Activated CD8-positive, alpha-beta memory T cell treated with anti-CD3 and anti-CD28 coated beads, Interleukin-2, amount 50 U/mL, for 1 hour (primary cell): ENCODE results near the gene GNB5.
"Not testable (repeated sequence)": the region's sequence is repeated elsewhere in the genome, so short reads cannot be mapped to it uniquely, and the experiment has no call there.

ENCODE experiments used
- DNase-seq: peaks from one replicate; pipeline ENCODE4 v3.0.0-alpha.2; 2020; ENCODE audit errors: extremely low read depth

GNB5 gene

DNA sequence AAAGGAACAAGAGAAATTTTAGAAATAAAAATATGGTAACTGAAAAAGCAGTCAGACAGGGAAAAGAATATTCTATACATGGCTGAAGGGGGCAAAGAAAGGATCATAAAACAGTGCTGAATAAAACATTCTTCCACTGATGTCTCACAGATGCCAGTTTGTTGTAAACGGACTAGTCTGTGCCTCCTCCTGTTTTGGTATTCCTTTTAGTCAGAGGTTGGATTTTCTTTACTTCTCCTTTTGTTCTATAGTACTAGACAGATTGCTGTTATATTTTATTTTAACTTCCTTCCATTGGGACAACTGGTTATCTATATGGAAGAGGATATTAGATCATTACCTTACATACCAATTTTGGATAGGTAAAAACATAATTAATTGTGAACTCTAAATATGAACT lies 16.0 kb upstream of the GNB5 start:
- DNase-seq = no peak

DNA sequence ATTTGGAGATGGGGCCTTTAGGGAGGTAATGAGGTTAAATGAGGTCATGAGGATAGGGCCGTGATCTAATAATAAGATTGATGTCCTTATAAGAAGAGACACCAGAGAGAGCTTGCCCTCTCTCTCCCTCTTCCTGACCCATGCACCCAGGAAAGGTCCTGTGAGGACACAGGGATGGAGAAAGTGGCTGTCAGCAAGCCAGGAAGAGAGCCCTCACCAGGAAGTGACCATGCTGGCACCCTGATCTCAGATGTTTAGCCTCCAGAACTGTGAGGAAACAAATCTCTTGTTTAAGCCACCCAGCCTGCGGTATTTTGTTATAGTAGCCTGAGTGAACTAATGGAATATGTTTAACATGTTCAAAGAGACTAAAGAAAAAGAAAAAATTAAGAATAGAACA lies 15.3 kb upstream of the GNB5 start:
- no peak for DNase-seq

DNA sequence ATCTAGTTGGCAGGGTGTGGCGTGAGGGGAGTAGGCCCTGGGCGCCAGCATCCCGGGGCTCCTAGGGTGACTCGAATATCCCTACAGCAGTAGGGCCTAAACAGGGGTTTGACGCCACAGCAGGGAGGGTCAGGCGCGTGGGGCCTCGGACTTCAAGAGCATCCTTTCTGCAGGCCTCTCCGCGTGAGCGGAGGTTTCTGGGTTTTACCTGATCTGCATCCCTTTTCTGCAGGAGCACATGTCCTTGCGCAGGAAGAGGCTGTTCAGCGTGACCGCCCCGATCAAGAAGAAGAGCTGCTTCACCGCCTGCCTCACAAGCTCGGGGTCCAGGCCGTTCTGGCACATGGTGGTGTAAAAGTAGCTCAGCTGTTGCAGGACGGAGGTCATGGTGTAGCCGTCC lies 13.5 kb upstream of the GNB5 start:
- DNase-seq = no peak

DNA sequence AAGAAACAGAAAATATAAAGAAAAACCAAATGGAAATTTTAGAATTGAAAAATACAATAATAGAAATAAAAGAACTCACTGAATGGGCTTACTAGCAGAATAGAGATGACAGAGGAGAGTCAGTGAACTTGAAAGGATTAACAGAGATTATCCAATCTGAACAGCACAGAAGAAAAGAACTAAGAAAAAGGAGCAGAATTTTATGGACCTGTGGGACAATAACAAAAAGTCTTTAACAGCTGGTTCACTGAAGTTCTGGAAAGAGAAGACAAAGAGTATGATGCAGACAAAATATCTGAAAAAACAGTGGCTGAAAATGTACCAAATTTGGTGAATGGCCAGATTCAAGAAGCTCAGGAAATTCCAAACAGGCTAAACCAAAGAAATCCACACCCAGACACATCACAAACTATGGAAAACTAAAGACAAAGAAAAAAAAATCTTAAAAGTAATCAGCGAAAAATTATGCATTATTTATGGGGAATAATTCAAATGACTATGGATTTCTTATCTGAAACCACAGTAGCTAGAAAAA lies 9.7 kb upstream of the GNB5 start:
- no peak for DNase-seq

DNA sequence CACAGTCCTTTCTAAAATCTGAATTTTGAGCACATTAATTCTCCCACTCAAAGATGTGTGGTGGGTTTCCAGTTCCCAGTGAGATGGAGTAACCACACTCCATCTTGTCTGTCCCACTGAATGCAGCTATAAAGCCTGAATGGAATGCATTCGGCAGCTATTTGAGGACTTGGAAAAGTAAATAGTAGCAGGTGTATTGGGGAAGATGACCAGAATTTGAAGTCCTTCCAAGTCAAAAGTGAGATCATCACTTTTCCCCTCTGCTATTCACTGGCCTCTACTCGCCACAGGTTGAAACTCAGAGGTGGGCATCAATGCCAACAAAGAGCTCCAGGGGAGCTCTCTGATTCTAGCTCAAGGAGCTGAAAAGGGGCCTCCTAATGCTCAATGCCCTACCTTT lies 8.1 kb upstream of the GNB5 start:
- DNase-seq = no peak

DNA sequence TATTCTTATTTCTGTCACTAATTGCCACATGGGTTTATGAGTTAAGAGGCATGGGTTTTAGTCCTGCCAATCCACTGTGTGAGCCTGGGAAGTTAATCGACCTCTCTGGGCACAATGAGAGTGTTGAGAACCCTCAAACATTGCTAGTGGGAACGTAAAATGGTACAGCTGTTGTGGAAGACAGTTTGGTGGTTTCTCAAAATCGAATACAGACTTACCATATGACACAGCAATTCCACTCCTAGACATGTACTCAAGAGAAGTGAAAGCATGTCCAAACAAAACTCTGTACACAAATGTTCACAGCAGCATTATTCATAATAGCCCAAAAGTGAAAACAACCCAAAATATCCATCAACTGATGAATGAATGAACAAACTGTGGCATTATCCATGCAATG lies 5.7 kb upstream of the GNB5 start:
- DNase-seq = no peak

DNA sequence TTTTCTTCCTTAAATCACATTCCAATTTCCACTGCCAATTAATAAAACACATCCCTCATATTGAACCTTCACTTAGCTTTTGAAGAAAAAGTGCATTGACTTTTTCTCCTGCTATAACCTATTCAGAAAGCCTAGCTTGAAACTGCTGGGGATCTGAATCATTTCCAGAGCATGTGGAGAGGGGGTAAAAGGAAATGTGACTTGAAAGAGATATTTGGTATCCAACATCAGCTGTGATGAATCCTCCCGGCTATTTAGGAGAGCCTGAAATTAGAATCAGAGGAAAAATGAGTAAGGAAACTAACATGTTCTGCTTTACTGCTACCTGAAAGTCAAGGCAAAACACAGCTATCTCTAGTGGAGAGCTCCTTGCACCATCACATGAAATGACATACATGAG lies 2.6 kb upstream of the GNB5 start:
- DNase-seq = no peak

DNA sequence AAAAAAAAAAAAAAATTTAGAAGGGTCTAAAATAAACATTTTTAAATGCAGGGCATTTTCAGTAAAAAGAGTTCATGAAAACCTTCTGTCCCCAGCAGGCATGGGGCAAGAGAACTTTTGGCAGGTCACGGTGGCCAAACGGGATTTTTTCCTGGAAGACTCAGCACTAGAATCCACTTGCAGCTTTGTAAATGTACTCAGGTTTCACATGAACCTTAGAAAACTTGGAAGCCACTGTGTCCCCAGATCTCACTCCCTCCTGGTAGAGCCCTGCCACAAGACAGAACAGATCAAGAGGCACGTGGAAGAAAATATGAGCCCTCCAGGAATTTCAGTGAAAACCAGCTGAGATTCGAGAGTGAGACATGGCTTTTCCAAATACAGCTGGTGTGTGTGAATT lies 2.1 kb upstream of the GNB5 start:
- DNase-seq = no peak

DNA sequence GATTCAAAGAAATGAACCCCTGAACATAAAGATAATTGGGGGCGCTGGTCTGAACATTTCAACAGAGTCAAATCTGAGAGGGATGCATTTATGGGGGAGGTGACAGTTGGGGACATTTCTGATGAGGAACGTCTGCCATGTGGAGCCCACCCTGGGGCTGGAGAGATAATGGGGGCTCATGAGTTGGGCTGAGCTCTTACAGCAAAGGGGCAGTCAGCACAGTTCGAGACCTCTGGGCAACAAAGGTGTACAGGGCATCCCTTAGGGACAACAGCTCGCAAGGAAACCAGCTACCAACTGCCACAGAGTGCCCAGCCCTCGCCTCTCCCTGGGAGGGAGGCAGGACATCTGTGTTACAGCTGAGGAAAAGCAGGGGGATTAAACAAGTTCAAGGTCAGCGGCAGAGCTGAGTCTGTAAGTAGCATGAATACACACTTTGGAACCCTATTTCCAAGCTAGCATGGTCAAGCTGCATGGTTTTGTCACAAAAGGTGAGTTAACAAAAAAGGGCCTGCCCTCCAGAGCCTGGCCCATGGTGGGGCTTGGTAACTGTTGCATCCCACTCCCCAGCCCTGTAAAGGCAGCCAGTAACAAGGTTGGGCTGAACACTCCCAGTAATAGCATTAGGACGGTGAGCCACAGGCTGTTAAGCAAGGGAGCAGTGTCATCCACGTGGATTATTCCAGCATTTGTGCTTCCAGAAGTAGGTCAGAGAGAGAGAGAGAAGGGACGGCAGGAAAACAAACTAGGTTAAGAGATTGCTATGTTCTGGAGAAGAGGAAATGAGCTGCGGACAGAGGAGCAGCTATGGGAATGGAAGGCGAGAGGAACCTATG lies 4.3 kb downstream of the GNB5 start:
- DNase-seq = no peak

DNA sequence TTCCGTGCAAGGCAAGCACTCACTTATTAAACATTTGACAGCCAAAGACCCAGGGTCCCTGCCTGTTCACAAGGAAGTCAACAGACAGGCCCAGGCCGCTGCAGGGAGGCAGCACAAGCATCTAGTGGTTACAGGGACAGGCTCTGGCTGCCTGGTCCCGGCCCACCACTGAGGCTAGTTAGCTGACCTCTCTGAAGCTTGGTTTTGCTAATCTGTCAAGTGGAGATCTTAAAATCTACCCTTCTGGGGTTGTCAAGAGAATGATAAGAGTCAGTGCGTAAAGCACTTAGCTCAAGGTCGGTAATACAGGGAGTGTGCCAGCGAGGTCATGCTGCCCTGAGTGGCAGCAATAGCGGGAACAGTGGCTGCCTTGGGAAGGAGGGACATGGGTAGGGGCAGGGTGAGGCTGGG lies 6.0 kb downstream of the GNB5 start:
- DNase-seq = no peak

DNA sequence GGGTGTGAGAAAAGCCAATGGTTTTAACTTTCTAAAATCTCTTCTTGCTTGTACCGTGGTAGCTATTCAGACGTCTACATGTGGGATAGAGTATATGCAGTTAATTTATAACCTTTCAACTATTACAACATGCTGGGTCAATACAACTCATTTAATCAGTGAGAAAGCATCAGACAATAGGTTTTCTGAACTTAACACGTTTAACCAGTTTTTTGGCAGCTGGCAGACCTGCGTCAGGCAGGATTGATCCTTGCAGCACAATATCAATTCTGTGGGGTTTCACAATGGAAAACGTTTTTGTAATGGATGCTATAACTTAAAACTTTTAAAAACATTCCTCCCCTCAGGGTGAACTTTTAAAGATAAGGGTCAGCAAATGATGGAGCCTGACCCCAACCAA lies 6.5 kb downstream of the GNB5 start:
- no peak for DNase-seq

DNA sequence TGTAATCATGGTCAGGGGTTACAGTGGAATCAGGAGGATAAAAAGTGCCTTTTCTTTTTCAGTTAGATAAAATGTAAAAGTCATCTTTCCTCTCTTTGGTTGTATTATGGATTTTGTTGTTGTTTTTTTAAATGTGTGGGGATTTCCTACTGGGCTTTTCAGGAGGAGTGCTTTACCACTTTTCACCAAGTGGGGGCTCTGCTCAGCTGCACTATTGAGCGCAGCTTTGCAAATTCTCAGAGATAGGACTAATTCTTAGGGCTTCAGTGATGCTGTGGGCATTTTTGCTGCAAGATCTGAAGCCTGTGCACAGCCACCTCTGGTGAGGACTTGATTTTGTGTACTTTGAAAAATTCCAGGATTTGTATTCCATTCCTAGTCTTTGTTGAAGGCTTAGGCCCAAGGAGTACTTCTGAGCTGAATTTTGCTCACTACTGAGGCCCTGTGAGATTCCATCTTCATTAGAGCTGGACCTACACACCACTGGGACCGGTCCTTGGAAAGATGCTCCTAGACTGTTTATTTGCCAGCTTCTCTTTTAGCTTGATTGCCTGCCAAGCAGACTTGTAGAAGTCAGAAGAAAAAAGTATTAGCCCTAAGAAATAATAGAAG lies 7.5 kb downstream of the GNB5 start:
- DNase-seq = no peak

DNA sequence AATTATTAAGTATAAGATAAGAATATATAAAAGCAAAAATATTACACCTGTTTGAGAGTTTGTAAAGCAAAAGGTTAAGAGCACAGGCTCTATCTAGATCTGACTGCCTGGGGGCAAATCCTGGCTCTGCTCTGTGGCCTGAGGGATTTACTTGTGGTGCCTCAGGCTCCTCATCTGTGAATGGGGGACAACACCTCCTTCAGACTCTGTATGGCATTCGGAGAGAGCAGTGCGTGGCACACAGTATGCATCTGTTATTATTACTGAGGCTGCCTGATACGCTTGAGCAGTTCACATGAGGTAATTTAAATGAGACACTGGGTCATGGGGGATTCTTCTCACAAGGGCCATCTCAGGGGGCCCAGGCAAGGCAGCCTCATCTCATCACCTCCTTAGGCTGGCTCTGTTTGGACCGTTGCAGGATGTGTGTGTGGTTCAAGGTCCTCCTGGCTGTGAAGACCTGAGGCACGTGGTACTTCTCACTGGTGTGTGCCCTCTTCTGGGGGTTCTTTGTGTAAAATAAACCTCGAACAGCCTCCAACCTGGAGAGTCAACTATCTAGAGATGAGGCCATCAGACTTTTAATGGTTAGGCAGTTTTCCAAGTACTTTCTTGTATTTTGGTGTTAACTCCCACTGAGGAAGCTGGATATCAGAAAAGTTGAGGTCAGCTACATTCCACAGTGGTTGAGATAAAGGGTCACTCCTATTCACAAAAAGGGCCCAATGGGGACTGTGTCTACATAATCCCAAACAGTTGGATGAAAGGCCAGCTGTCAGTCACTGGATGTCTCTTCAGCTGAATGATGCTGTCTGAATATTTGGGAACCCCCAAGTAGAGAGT lies 9.0 kb downstream of the GNB5 start:
- DNase-seq = no peak

DNA sequence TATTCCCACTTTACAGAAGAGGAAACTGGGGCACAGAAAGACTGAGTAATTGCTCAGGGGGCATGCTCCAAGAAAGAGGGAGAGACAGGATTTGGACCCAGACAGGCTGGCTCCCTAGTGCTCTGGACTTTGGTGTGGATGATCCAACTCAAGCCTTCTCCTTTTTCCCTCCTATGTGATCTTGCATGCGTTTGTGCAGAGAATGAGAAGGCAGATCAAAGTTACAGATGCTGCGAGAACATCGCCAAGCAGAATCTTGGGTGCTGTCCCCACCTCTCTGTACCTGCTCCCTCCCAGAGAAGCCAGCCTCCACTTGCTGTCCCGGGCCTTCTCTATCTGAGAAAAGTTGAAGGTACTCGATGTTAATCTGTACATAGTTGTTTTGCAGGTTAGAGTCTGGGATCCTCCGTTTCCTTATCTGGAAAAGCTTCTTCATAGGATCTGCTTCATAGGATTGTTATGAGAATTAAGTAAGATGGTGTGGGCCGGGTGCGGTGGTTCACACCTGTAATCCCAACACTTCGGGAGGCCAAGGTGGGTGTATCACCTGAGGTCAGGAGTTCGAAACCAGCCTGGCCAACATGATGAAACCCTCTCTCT lies 10.2 kb downstream of the GNB5 start:
- no peak for DNase-seq

DNA sequence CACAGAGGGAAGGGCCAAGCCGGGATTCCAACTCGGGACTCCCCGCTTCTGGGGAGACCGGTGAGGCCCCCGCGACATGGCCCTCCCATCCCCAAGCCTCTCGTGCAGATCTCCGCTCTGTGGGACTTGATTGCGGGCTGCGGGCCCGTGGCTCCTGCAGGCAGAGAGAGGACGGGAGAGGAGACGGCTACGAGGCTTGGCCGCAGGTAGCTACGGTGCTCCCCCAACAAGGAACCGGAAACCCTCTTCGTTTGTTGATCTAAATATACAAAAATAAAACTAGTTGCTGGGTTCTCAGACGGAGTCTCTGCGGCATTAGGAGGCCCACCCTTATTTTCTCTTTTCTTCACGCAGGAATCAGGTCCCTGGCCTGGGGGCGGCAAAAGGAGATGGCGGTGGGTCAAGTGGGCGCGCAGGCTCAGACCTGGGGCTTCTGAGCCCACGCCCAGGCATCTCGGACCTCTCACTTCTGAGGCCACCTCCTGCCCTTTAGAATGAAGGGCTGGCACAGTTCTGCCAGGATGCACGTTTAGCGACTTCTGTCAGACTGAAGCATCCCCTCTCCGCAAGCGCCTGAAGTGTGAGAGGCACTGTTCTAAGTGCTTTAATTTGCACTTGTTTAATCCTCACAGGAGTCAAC lies 10.9 kb downstream of the GNB5 start:
- no peak for DNase-seq

DNA sequence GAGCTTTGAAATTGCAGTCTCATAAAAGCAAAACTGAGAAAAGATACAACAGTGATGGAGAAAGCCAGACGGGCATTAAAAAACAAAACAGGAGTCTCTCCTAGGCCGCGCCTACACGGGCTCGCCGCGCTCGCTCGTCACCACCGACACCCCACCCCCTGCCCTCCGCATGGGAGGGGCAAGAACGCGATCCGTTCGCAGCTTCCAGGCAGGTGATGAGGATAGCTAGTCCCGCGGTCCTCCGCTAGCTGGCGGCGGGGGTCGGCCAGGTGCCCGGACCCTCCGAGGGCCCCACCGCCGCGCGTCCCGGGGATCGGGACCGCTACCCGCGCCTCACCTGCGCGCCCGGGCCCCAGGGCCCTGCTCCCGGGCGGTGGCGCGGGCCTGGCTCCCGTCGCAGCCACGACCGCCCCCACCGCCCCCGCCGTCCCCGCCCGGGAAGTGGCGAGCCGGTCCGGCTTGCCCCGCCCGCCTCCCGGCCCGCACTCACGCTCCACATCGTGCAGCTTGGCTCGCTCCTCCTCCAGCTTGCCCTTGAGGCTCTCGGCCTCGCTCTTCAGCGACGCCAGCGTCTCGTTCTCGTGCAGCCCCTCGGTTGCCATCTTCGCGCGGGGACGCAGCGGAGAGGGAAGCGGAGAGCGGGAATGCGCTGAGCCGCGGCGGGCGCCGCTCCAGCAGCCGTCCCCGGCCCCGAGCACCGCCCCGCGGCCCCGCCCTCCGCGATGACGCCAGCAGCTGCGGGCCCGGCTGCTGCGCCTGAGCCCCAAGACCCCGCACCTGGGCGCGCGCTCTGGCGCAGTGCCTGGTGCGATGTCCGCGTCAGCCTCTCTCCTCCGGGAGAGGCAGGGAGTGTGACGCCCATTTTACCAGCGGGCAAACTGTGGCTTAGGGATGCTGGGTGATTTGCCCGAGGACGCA lies 11.7 kb downstream of the GNB5 start:
- no peak for DNase-seq

DNA sequence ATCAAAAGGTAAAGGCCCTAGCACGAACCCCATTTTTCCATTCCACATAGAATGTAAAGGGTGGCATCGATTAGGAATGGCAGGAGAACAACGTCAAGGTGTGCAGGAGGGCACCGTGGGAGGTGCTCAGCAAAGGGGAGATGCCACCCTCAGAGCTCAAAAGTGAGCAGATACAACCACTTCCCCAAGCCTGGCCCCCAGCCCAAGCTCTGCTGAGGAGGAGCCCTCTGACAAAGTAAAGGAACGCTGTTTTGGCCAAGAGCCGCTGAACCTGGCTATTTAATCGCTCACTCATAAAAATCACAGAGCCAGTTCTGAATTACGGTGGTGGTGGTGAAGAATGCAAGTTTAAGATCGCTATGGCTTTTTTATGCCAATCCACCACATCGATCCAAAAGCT lies 12.4 kb downstream of the GNB5 start:
- DNase-seq = no peak

DNA sequence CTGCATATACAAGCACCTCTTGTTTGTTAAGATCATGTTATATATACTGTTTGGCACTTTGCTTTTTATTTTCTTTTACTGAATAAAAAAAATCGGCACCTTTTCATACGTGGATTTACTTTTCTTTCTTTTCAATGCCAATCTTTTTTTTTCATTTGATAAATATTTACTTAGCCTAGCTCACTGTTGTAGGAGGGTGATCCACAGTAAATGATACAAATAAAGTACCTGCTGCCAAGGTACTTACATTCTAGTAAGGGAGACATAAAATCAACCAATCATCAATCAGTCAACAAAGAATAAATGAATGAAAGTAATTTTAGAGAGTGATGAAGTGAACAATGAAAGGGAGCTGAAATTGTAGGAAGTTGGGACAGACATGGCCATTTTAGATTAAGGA lies 18.3 kb downstream of the GNB5 start:
- no peak for DNase-seq

DNA sequence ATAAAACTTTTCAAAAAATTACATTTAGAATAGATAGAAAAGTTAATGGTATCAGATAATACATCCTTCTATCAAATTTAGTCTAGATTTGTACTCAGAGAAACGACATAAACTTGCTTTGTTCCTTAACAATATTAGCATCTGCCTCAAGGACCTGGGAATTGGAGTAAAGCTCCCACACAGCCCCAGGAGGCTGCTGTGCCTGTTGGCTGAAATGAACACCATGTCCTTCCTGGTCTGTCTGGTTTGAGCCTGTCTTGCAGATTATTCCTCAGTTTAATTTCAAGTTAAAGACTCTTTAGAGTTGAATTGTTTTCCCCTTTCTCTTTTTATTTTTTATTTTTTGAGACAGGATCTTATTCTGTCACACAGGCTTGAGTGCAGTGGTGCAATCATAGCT lies 19.4 kb downstream of the GNB5 start:
- no peak for DNase-seq

DNA sequence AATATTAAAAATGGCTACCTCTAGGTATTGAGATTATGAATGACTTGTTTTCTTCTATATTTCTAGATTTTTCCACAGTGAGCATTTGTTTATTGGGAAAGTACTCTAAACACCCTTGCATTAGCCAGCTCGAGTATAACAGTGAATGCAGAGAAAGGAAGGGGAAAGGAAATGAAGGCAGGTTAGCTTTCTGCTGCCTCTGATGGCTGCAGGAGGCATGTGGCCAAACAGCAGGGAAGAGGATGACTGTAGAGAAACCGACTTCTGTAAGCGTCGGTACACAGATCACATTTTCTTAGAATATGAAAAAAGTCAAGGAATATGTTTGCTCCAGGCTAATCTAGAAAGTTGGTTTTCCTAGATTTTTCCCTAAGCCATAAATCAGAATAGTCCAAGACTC lies 19.8 kb downstream of the GNB5 start:
- no peak for DNase-seq

DNA sequence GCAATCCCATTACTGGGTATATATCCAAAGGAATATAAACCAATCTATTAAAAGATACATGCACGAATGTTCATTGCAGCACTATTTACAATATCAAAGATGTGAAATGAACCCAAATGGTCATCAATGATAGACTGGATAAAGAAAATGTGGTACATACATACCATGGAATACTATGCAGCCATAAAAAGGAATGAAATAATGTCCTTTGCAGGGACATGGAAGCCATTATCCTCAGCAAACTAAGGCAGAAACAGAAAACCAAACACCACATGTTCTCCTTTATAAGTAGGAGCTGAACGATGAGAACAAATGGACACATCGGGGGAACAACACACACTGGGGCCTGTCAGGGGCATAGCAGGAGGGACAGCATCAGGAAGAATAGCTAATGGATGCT lies 21.0 kb downstream of the GNB5 start:
- not testable (repeated sequence) for DNase-seq
